Chondrocyte (in vitro differentiated cells): ENCODE data around the gene PGAM2. TPM values are rescaled to one million over a fixed set of nuclear protein-coding genes. Genes with fewer than 3 reads are reported as not detected.

ENCODE experiments used
- DNase-seq: peaks from one replicate; pipeline ENCODE4 v3.0.0; 2021; ENCODE audit warnings: mixed read lengths, low spot score
- H3K27ac Mint-ChIP-seq: one replicate; pipeline ENCODE4 v1.8.0; 2021; ENCODE audit warnings: mild to moderate bottlenecking, moderate library complexity, mixed read lengths; ENCODE audit not compliant: unreplicated experiment
- H3K27me3 Mint-ChIP-seq: 2 replicates; pipeline ENCODE4 v1.8.0; 2021; ENCODE audit warnings: low read depth, mixed read lengths
- H3K36me3 Mint-ChIP-seq: 2 replicates; pipeline ENCODE4 v1.8.0; 2021; ENCODE audit warnings: low read depth, mixed read lengths
- H3K4me1 Mint-ChIP-seq: 2 replicates; pipeline ENCODE4 v1.8.0; 2021; ENCODE audit warnings: low read depth, mild to moderate bottlenecking, mixed read lengths
- H3K4me3 Mint-ChIP-seq: one replicate; pipeline ENCODE4 v1.8.0; 2021; ENCODE audit warnings: mild to moderate bottlenecking, moderate library complexity, mixed read lengths; ENCODE audit not compliant: unreplicated experiment
- H3K9me3 Mint-ChIP-seq: 2 replicates; pipeline ENCODE4 v1.8.0; 2021; ENCODE audit warnings: low read depth, mixed read lengths
- total RNA-seq: library from RNA; stranded (reverse); gene quantifications from 3 replicates; pipeline ENCODE4 v1.2.1, GENCODE V29; 2021
- TF ChIP-seq, protein P1 (sequence below): fragments of 200-600 bp; sonication (generic); IDR thresholded peaks from 2 replicates; pipeline ENCODE4 v1.5.0; 2021; ENCODE audit warnings: antibody characterized with exemption, mild to moderate bottlenecking, moderate library complexity

Gene PGAM2
- total RNA-seq, 1 donor from 2014 or later, result 0.25 TPM

DNA sequence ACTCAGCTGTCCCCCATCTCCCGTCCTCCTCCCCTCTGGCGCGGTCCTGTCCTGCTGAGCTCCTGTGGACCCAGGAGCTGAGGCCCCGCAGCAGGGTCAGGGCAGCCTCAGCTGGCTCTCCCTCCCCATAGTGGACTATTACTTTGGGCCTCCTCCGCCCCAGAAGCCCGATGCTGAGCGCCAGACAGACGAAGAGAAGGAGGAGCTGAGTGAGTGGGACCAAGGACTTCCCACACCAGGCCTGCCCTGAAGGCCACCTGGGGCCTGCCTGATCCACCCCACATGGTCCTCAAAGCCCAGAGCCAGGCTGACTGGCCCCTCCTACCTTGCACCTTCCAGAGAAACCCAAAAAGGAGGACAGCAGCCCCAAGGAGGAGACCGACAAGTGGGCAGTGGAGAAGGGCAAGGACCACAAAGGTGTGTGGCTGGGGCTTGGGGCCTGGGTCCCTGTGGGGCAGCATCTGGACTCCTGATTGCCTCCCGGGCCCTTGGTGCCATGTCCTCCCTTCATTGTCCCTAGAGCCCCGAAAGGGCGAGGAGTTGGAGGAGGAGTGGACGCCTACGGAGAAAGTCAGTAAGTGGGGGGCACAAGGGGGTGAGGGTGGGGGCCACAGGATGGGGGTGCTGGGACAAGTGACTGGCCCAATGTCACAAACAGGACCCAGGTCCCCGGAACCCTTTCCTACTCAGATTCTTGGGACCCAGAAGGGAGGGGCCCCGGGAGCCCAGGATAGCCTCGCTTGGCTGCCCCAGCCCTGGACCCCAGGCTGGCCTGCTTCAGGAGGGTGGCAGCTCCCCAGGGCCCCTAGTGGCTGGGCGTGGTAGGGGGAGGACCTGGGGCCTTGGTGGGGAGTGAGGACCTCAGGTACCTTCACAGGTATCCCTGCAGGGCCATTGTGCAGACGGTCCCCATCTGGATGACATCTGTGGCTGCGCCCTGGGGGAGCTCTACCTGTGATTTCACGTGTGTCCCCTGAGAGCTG, 43.7 kb upstream of the PGAM2 start:
- H3K27ac Mint-ChIP-seq, result peak overlapping the region; percentile 66
- H3K27me3 Mint-ChIP-seq, result no peaks in the 10 kb centered on the region
- no peak overlapping the region for H3K4me3 Mint-ChIP-seq
- DNase-seq, result no peak
- H3K9me3 Mint-ChIP-seq, result no peaks in the 10 kb centered on the region
- TF ChIP-seq, protein P1, sequence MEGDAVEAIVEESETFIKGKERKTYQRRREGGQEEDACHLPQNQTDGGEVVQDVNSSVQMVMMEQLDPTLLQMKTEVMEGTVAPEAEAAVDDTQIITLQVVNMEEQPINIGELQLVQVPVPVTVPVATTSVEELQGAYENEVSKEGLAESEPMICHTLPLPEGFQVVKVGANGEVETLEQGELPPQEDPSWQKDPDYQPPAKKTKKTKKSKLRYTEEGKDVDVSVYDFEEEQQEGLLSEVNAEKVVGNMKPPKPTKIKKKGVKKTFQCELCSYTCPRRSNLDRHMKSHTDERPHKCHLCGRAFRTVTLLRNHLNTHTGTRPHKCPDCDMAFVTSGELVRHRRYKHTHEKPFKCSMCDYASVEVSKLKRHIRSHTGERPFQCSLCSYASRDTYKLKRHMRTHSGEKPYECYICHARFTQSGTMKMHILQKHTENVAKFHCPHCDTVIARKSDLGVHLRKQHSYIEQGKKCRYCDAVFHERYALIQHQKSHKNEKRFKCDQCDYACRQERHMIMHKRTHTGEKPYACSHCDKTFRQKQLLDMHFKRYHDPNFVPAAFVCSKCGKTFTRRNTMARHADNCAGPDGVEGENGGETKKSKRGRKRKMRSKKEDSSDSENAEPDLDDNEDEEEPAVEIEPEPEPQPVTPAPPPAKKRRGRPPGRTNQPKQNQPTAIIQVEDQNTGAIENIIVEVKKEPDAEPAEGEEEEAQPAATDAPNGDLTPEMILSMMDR, result peak; percentile 17
- H3K36me3 Mint-ChIP-seq, result peaks cover 13% of the 10 kb centered on the region
- H3K4me1 Mint-ChIP-seq, result peaks cover 23% of the 10 kb centered on the region

DNA sequence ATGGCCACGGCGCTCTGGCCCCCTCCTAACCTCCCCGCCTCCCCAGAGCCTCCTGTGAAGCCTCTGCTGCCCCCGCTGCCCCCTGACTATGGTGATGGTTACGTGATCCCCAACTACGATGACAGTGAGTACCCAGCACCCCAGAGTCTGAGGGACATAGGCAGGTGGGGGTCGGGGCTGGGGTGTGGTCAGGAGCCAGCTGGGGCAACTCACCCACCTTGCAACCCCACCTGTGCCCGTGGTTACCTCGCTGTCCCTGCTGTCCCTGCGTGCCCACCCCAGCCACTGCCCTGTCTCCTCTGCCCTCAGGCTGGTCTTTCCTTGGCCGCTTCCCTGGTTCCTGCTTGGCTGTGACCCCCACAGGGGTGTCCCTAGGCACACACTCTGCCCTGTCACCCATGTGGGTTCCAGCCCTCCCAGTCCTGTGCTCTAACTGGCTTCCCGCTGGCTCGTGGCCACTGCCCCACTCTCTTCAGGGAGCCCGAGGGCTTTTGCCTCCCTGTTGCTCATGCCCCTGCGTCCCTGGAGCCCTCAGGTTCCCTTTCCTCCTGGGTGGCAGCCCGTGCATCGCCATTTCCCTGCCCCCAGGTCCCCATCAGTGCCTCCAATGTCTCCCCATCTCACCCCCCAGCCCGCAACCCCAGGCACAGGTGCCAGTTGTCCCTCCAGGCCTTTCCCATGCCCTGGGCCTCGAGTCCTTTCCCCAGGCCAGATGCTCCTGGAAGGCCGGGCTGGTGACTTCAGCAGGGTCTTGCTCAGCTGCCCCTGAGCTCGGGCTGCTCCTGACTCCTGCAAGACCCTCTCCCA, 42.8 kb upstream of the PGAM2 start:
- Mint-ChIP-seq H3K4me1 (peaks cover 28% of the 10 kb centered on the region), H3K36me3 (peaks cover 11% of the 10 kb centered on the region), H3K27ac (peak overlapping the region; percentile 66), H3K27me3 (no peaks in the 10 kb centered on the region), H3K9me3 (no peaks in the 10 kb centered on the region), H3K4me3 (peak overlapping the region; percentile 52)
- TF ChIP-seq, protein P1, result no peak
- DNase-seq, result no peak

DNA sequence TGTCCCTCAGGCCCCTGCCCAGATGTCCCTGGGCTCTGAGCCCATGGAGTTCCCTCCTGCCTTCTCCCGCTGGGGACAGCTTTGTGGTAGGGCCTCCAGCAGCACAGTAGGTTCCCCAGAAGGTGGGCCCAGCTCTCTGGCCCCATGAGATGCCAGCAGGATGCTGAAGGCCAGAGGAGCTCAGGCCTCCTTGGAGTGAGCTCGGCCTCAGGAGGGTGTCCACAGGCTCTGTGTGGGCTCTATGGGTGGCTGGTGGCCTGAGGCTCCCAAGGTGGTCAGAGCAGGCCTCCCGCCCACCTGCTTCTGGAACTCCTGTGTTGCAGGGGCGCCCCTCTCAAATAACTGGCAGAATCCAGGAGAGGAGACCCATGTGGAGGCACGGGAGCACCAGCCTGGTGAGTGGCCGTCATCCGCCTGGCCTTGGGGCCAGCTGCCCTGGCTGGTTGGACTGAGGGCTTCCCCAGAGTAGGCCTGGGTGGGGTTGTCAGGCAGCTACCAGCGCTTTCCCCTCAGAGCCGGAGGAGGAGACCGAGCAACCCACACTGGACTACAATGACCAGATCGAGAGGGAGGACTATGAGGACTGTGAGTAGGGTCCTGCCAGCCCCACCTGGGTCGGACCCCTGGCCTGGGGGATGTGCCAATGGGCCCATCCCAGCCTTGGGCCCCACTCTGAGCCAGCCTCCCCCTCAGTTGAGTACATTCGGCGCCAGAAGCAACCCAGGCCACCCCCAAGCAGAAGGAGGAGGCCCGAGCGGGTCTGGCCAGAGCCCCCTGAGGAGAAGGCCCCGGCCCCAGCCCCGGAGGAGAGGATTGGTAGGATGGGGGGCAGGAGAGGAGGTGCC, 42.0 kb upstream of the PGAM2 start:
- no peak overlapping the region for H3K27ac Mint-ChIP-seq
- H3K9me3 Mint-ChIP-seq, result no peaks in the 10 kb centered on the region
- H3K4me1 Mint-ChIP-seq, result peaks cover 37% of the 10 kb centered on the region
- H3K4me3 Mint-ChIP-seq, result peak overlapping the region; percentile 40
- DNase-seq, result peak; percentile 85
- TF ChIP-seq, protein P1, result no peak
- H3K36me3 Mint-ChIP-seq, result peaks cover 11% of the 10 kb centered on the region
- no peaks in the 10 kb centered on the region for H3K27me3 Mint-ChIP-seq

DNA sequence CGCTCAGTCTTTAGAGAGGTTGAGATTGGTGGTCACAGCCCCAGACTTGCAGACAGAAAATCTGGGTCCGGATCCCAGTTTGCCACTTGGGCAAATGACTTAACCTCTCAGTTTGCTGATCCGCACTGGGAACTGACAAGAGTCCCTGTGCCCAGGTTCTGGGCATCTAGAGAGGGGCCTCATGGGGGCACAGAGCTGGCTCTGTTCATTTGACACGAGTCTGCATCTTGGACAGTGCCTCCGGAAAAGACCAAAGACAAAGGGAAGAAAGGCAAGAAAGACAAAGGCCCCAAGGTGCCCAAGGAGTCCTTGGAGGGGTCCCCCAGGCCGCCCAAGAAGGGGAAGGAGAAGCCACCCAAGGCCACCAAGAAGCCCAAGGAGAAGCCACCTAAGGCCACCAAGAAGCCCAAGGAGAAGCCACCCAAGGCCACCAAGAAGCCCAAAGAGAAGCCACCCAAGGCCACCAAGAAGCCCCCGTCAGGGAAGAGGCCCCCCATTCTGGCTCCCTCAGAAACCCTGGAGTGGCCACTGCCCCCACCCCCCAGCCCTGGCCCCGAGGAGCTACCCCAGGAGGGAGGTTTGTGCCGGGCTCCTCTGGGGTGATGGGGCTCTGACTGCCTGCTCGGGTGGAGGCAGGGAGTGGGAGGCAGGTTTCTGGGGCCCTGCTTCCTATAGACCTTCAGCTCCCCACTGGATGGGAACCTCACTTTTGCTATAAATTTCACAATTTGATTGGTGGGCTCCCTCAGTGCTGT, 41.1 kb upstream of the PGAM2 start:
- Mint-ChIP-seq H3K4me3 (peak overlapping the region; percentile 84), H3K36me3 (peaks cover 7% of the 10 kb centered on the region), H3K27ac (peak overlapping the region; percentile 17), H3K9me3 (no peaks in the 10 kb centered on the region), H3K27me3 (no peaks in the 10 kb centered on the region), H3K4me1 (peaks cover 45% of the 10 kb centered on the region)
- TF ChIP-seq, protein P1, result no peak
- peak; percentile 51 for DNase-seq
